Trophoblast cell (in vitro differentiated cells and primary cell): ENCODE data around the gene ADTRP.
A peak's percentile ranks its signal among the peaks of the same experiment; 100 is the strongest.

Experiments used
- DNase-seq, 2 donors: peaks; one replicate each; pipeline ENCODE4 v3.0.0-alpha.2; 2016
- H2AFZ ChIP-seq: 2 replicates; pipeline ENCODE4 v1.6.1; 2013; ENCODE audit warnings: low read length, moderate library complexity, mild to moderate bottlenecking; ENCODE audit not compliant: insufficient read depth, poor library complexity
- H2AK5ac ChIP-seq: 2 replicates; pipeline ENCODE4 v1.6.1; 2013; ENCODE audit warnings: mild to moderate bottlenecking, low read length
- H2BK120ac ChIP-seq: 2 replicates; pipeline ENCODE4 v1.6.1; 2013; ENCODE audit warnings: low read length, mild to moderate bottlenecking, moderate library complexity; ENCODE audit not compliant: insufficient read depth, poor library complexity
- H2BK12ac ChIP-seq: 2 replicates; pipeline ENCODE4 v1.6.1; 2013; ENCODE audit warnings: mild to moderate bottlenecking, low read length, moderate library complexity
- H2BK5ac ChIP-seq: 2 replicates; pipeline ENCODE4 v1.6.1; 2013; ENCODE audit warnings: low read length, low read depth, moderate library complexity, mild to moderate bottlenecking; ENCODE audit not compliant: poor library complexity
- H3K14ac ChIP-seq: 2 replicates; pipeline ENCODE4 v1.6.1; 2013; ENCODE audit warnings: mild to moderate bottlenecking, low read length
- H3K18ac ChIP-seq: 2 replicates; pipeline ENCODE4 v1.6.1; 2013; ENCODE audit warnings: mild to moderate bottlenecking, low read length
- H3K23ac ChIP-seq: 2 replicates; pipeline ENCODE4 v1.6.1; 2013; ENCODE audit warnings: low read length
- H3K27ac ChIP-seq: 2 replicates; pipeline ENCODE4 v1.5.1; 2013; ENCODE audit warnings: low read depth, mild to moderate bottlenecking, inconsistent platforms, low read length, moderate library complexity
- H3K27me3 ChIP-seq: 2 replicates; pipeline ENCODE4 v1.6.1; 2013; ENCODE audit warnings: inconsistent platforms, mild to moderate bottlenecking, low read length, moderate library complexity; ENCODE audit not compliant: insufficient read depth
- H3K36me3 ChIP-seq, 2 experiments: 1 replicate in 1 of 2; 2 replicates in 1 of 2; pipeline ENCODE4 v1.6.1; 2013; ENCODE audit warnings: low read length in 2 of 2, mild to moderate bottlenecking in 2 of 2, moderate library complexity in 1 of 2; ENCODE audit not compliant: insufficient read depth in 2 of 2, control insufficient read depth in 1 of 2
- H3K4ac ChIP-seq: 2 replicates; pipeline ENCODE4 v1.6.1; 2013; ENCODE audit warnings: low read depth, mild to moderate bottlenecking, low read length, moderate library complexity
- H3K4me1 ChIP-seq, 2 experiments: 1 replicate in 1 of 2; 2 replicates in 1 of 2; pipeline ENCODE4 v1.6.1; 2013; ENCODE audit warnings: low read length in 2 of 2, mild to moderate bottlenecking in 2 of 2, moderate library complexity in 1 of 2; ENCODE audit not compliant: insufficient read depth in 2 of 2, control insufficient read depth in 1 of 2
- H3K4me2 ChIP-seq: 2 replicates; pipeline ENCODE4 v1.6.1; 2013; ENCODE audit warnings: inconsistent platforms, mild to moderate bottlenecking, low read length, moderate library complexity
- H3K4me3 ChIP-seq: 2 replicates; pipeline ENCODE4 v1.5.1; 2013; ENCODE audit warnings: mild to moderate bottlenecking, low read depth, low read length, inconsistent platforms
- H3K79me1 ChIP-seq: one replicate; pipeline ENCODE4 v1.6.1; 2013; ENCODE audit warnings: low read length
- H3K79me2 ChIP-seq: 2 replicates; pipeline ENCODE4 v1.6.1; 2013; ENCODE audit warnings: low read length, mild to moderate bottlenecking; ENCODE audit not compliant: control insufficient read depth, insufficient read depth, poor library complexity
- H3K9ac ChIP-seq: 2 replicates; pipeline ENCODE4 v1.6.1; 2013; ENCODE audit warnings: mild to moderate bottlenecking, low read length
- H3K9me3 ChIP-seq: 2 replicates; pipeline ENCODE4 v1.6.1; 2013; ENCODE audit warnings: low read depth, mild to moderate bottlenecking, control low read depth, inconsistent platforms, low read length; ENCODE audit not compliant: insufficient read depth
- H4K12ac ChIP-seq: 2 replicates; pipeline ENCODE4 v1.6.1; 2013; ENCODE audit warnings: low read depth, mild to moderate bottlenecking, low read length, moderate library complexity
- H4K8ac ChIP-seq: 2 replicates; pipeline ENCODE4 v1.6.1; 2013; ENCODE audit warnings: low read depth, mild to moderate bottlenecking, low read length, moderate library complexity
- H4K91ac ChIP-seq: one replicate; pipeline ENCODE4 v1.6.1; 2013; ENCODE audit warnings: low read depth, mild to moderate bottlenecking, low read length, moderate library complexity
- WGBS: extraction: QIAGEN DNeasy Blood & Tissue Kit; methylation state at CpG from one replicate; pipeline ENCODE4 v1.1.7; 2013; ENCODE audit warnings: missing lambda C conversion rate; ENCODE audit not compliant: insufficient read length, insufficient coverage; ENCODE audit errors: extremely low coverage; 5-methylcytosine and 5-hydroxymethylcytosine counted together

The ADTRP gene

DNA sequence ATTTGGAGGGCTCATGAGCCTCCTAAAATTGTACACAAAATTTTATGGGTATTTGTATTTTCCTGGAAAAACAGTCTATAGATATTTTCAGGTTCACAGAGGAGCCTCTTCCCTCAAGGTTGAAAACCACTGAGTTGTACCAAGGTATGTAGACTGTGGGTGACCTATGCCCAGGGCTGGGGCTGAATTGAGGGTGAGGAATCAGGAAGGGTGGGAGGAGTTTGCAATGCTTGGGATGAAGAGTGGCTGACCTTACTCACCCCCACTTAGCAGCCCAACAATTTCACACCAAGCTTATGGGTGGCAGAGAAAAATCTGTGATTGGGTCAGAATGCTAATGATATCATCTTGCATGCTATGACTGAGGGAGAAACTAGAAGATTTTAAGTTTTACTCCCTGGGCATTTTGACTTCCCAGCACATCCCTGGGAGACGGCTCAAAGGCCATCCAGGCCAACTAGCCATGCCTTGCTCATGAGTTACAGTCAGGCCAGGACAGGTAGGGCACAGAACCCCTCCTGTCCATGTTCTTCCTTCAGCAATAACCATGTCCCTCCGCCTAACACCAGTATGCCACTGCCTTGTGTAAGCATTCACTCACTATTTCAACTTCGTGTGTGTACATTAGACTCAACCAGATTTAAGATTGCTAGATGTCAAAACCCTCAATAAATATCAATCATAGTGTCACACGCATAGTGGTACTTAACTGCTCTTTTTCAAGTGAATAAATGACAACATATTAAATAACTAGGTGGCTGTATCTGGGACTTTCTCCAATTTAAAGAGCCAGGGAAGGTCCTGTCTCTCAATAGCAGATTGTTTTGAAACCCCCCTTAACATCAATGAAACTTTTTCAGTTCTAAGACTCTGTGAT is 16.6 kb downstream of the ADTRP start:
- Histone ChIP-seq H3K36me3 (no peaks in the 10 kb centered on the region), H3K18ac (no peak overlapping the region), H3K27ac (no peak overlapping the region), H3K79me2 (no peaks in the 10 kb centered on the region), H2BK120ac (no peak overlapping the region), H2BK12ac (peak overlapping the region; percentile 74), H3K27me3 (no peaks in the 10 kb centered on the region), H2AK5ac (peak overlapping the region; percentile 82), H3K9me3 (peaks cover 2% of the 10 kb centered on the region), H4K8ac (no peak overlapping the region), H3K4ac (no peak overlapping the region), H4K91ac (no peak overlapping the region), H3K4me2 (no peak overlapping the region), H3K4me1 (peaks cover under 1 to 3% of the 10 kb centered on the region in 2 experiments), H4K12ac (no peak overlapping the region), H2BK5ac (no peak overlapping the region), H3K9ac (no peak overlapping the region), H3K79me1 (peaks cover 2% of the 10 kb centered on the region), H3K14ac (no peak overlapping the region), H3K4me3 (no peak overlapping the region), H3K23ac (no peak overlapping the region), H2AFZ (no peak overlapping the region)
- WGBS, result no CpG with 5 or more reads among the region's 4 CpGs
- DNase-seq, result no peak

DNA sequence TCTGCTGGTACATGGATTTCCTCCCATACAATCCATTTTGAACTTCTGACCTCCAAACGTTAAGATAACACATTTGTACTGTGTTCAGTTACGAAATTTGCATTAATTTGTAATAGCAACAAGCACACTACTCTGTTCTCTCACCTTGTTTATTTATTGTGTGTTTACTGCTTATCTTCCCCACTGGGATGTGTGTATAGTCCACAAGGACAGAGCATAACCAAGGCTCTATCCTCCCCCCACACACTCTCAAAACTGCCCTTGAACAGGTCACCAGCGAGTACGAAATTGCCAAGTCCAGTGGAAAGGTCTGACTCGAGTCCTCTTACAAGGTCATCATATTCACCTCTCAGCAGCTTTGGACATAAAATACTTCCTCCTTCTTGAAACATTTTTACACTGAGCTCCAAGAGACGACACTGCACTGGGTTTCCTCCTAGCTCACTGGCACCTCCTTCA is 18.6 kb downstream of the ADTRP start:
- no peaks in the 10 kb centered on the region for H3K79me2 ChIP-seq
- no peak overlapping the region for H2AFZ ChIP-seq
- no peaks in the 10 kb centered on the region for H3K27me3 ChIP-seq
- H2BK120ac ChIP-seq, result no peak overlapping the region
- no peak overlapping the region for H3K4ac ChIP-seq
- no peak overlapping the region for H3K27ac ChIP-seq
- no peak overlapping the region for H3K18ac ChIP-seq
- no peak overlapping the region for H3K9ac ChIP-seq
- no peak overlapping the region for H3K4me3 ChIP-seq
- peaks cover 1% of the 10 kb centered on the region for H3K79me1 ChIP-seq
- H3K4me2 ChIP-seq, result no peak overlapping the region
- no peak overlapping the region for H3K14ac ChIP-seq
- no peak overlapping the region for H3K23ac ChIP-seq
- H2AK5ac ChIP-seq, result no peak overlapping the region
- H3K9me3 ChIP-seq, result peaks cover 2% of the 10 kb centered on the region
- H3K4me1 ChIP-seq, result peaks cover 0 to 3% of the 10 kb centered on the region in 2 experiments
- DNase-seq, result no peak
- no peaks in the 10 kb centered on the region for H3K36me3 ChIP-seq
- no CpG with 5 or more reads among the region's 6 CpGs for WGBS
- H4K91ac ChIP-seq, result no peak overlapping the region
- H2BK5ac ChIP-seq, result no peak overlapping the region
- H4K12ac ChIP-seq, result no peak overlapping the region
- no peak overlapping the region for H2BK12ac ChIP-seq
- no peak overlapping the region for H4K8ac ChIP-seq

DNA sequence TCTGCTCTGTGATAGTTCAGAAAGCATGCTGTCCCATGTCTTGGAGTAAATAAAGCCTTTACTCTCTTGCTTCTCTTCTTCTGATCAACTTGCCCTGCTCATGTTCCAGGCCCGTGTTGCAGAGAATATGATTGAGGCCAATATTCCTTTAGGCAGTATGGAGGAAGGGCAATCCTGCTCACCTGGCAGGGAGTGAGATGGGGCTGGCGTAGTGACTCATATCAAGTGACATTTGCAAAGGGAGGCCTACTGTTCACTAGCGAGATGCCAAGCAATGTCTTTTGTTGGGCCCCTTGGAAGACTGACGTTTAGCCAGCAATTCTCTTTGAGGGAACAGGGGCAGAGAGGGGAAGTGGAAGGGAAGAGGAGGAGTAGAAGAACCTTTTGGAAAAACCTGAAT is 19.7 kb downstream of the ADTRP start:
- H3K36me3 ChIP-seq, result no peaks in the 10 kb centered on the region
- no peak overlapping the region for H2AK5ac ChIP-seq
- no peak overlapping the region for H2AFZ ChIP-seq
- WGBS, result no CpG with 5 or more reads among the region's 4 CpGs
- no peak overlapping the region for H2BK5ac ChIP-seq
- H3K14ac ChIP-seq, result no peak overlapping the region
- H4K91ac ChIP-seq, result no peak overlapping the region
- peaks cover 1% of the 10 kb centered on the region for H3K79me1 ChIP-seq
- H3K79me2 ChIP-seq, result no peaks in the 10 kb centered on the region
- no peak overlapping the region for H3K4me3 ChIP-seq
- no peak overlapping the region for H4K12ac ChIP-seq
- no peak overlapping the region for H3K4me2 ChIP-seq
- H3K23ac ChIP-seq, result no peak overlapping the region
- no peak overlapping the region for H2BK120ac ChIP-seq
- no peak overlapping the region for H4K8ac ChIP-seq
- H3K4me1 ChIP-seq, result peaks cover 0 to 3% of the 10 kb centered on the region in 2 experiments
- no peak overlapping the region for H3K4ac ChIP-seq
- H3K27me3 ChIP-seq, result no peaks in the 10 kb centered on the region
- no peak for DNase-seq
- H3K9ac ChIP-seq, result no peak overlapping the region
- H3K9me3 ChIP-seq, result peaks cover 2% of the 10 kb centered on the region
- H3K27ac ChIP-seq, result no peak overlapping the region
- no peak overlapping the region for H2BK12ac ChIP-seq
- H3K18ac ChIP-seq, result no peak overlapping the region

DNA sequence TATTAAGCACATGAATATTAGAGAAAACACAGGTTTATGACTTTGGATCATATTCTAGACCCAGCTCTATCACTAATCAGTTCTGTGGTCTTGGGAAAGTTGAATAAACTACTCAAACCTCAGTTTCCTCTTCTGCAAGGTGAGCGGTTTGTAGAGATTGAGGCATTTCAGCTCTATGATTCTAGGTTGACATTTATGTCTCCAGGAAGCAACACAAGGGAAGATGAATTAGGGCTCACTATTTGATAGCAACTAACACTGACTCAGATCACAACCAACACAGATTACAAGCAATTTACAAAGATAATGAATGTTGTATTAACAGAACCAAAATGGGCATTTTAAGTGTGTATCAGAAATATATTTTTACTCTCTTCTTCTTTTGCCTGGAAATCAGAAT is 21.9 kb downstream of the ADTRP start:
- WGBS, result no CpG with 5 or more reads among the region's 1 CpG
- Histone ChIP-seq H3K4ac (no peak overlapping the region), H3K18ac (no peak overlapping the region), H3K27me3 (no peaks in the 10 kb centered on the region), H3K9me3 (peaks cover 2% of the 10 kb centered on the region), H3K9ac (no peak overlapping the region), H3K14ac (no peak overlapping the region), H2BK120ac (no peak overlapping the region), H3K4me1 (no peaks in the 10 kb centered on the region), H4K91ac (no peak overlapping the region), H2BK5ac (no peak overlapping the region), H2AK5ac (no peak overlapping the region), H2BK12ac (no peak overlapping the region), H3K79me1 (no peaks in the 10 kb centered on the region), H3K27ac (no peak overlapping the region), H3K23ac (no peak overlapping the region), H2AFZ (no peak overlapping the region), H3K79me2 (no peaks in the 10 kb centered on the region), H4K8ac (no peak overlapping the region), H3K36me3 (no peaks in the 10 kb centered on the region), H3K4me2 (no peak overlapping the region), H3K4me3 (no peak overlapping the region), H4K12ac (no peak overlapping the region)
- no peak for DNase-seq
